Measurements from ENCODE around the gene CEPT1. TPM values are rescaled to one million over a fixed set of nuclear protein-coding genes. Genes with fewer than 3 reads are reported as not detected.

Gene CEPT1
- total and polyA plus RNA-seq, 2 experiments from 2014 or later = 22.3 to 51.7 TPM

DNA sequence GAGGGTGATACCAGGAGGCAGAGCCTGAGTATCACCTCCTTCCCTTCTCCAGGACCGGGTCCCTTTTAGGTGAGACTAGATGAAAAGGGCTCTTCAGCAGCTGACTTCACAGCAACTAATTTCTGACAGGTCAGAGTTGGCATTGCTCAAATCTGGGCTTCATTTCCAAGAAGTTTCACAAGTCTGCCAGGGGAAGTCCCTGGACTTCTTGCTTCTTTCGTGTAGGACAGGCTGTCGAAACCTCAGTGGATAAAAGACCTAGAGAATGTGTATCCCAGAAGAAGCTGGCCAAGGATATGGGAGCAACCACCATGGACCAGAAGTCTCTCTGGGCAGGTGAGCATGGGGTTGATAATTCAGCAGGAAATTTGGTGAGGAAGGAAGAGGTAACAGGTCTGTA, 87.4 kb downstream of the CEPT1 start, which contains the start of gene CHI3L2:
CHI3L2 (plus strand) TSS at position 280 of the 400 bp plus-strand sequence; CDS start at position 297, 17 bp downstream.
- H3K27ac ChIP-seq = peak within 1 kb of the TSS; percentile 63
- no peak for DNase-seq (ENCODE audit: low spot score)
- H2AFZ ChIP-seq = no peak within 1 kb of the TSS
- no peaks in the 10 kb centered on the region for H3K9me3 ChIP-seq (ENCODE audit: low read depth)
- H3K4me1 ChIP-seq (ENCODE audit: insufficient read depth) = peaks cover 15% of the 10 kb centered on the region
- no peaks in the 10 kb centered on the region for H3K9me2 ChIP-seq (replicated peaks; ENCODE audit: insufficient read depth)
- H3K4me3 ChIP-seq = no peak within 1 kb of the TSS
- no peak within 1 kb of the TSS for H3K4me2 ChIP-seq
- WGBS (ENCODE audit: low lambda C conversion rate, missing lambda C conversion rate) = 89% methylated on average over 3 of the region's 3 CpGs
- no peak for TF ChIP-seq EZH2phosphoT487 (IDR thresholded peaks at IDR 0.05; ENCODE audit: low read depth, severe bottlenecking, unreplicated experiment)
- TF ChIP-seq EZH2 (IDR thresholded peaks at IDR 0.05; ENCODE audit: borderline replicate concordance) = no peak
- TF ChIP-seq CTCF (IDR thresholded peaks at IDR 0.05; ENCODE audit: poor library complexity) = no peak
- H3K27me3 ChIP-seq = no peaks in the 10 kb centered on the region
- no peaks in the 10 kb centered on the region for H3K79me2 ChIP-seq
- no peaks in the 10 kb centered on the region for H3K36me3 ChIP-seq (replicated peaks; ENCODE audit: insufficient read depth, low read depth)
- no peaks in the 10 kb centered on the region for H4K20me1 ChIP-seq (ENCODE audit: insufficient read depth, poor library complexity, severe bottlenecking)

- peak; percentile 24 for DNase-seq (ENCODE audit: low spot score)
- Histone ChIP-seq H3K4me2 (no peak overlapping the region), H3K9me3 (ENCODE audit: low read depth) (no peaks in the 10 kb centered on the region), H3K4me1 (ENCODE audit: insufficient read depth) (peaks cover 9% of the 10 kb centered on the region), H3K4me3 (no peak overlapping the region), H3K9me2 (replicated peaks; ENCODE audit: insufficient read depth) (no peaks in the 10 kb centered on the region), H4K20me1 (ENCODE audit: insufficient read depth, poor library complexity, severe bottlenecking) (no peaks in the 10 kb centered on the region), H3K27me3 (no peaks in the 10 kb centered on the region), H3K27ac (peak overlapping the region; percentile 63), H2AFZ (no peak overlapping the region), H3K79me2 (no peaks in the 10 kb centered on the region), H3K36me3 (replicated peaks; ENCODE audit: insufficient read depth, low read depth) (no peaks in the 10 kb centered on the region)
- no peak for TF ChIP-seq EZH2phosphoT487 (IDR thresholded peaks at IDR 0.05; ENCODE audit: low read depth, severe bottlenecking, unreplicated experiment)
- no peak for TF ChIP-seq CTCF (IDR thresholded peaks at IDR 0.05; ENCODE audit: poor library complexity)
- TF ChIP-seq EZH2 (IDR thresholded peaks at IDR 0.05; ENCODE audit: borderline replicate concordance) = no peak
- 73% methylated on average over 6 of the region's 6 CpGs for WGBS (ENCODE audit: low lambda C conversion rate, missing lambda C conversion rate)
Measured at GRCh38 chr1:111227851-111228747, 88.1 kb downstream of the CEPT1 start.

DNA sequence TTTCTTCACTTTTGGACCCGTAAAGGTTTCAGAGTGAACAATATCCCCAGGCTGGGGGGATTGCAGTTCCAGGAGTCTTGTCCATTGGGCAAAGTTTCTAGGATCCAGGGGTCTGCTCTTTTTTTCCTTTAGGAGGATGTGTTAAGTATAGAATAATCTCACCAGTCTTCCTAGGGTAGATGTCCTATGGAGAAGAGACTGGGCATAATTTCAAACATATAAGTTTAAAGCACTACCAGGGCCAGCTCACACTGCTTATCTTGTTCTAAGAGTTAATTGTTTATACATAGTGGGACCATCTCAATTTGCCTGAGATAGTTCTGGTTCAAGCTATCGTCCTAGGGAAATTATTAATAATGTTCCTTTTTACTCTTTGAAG, 88.7 kb downstream of the CEPT1 start:
- Histone ChIP-seq H3K36me3 (replicated peaks; ENCODE audit: insufficient read depth, low read depth) (no peaks in the 10 kb centered on the region), H4K20me1 (ENCODE audit: insufficient read depth, poor library complexity, severe bottlenecking) (no peaks in the 10 kb centered on the region), H3K4me1 (ENCODE audit: insufficient read depth) (peaks cover 7% of the 10 kb centered on the region), H3K4me3 (no peak overlapping the region), H3K79me2 (no peaks in the 10 kb centered on the region), H3K27ac (peak overlapping the region; percentile 63), H3K9me2 (replicated peaks; ENCODE audit: insufficient read depth) (no peaks in the 10 kb centered on the region), H3K4me2 (no peak overlapping the region), H3K9me3 (ENCODE audit: low read depth) (no peaks in the 10 kb centered on the region), H3K27me3 (no peaks in the 10 kb centered on the region), H2AFZ (no peak overlapping the region)
- DNase-seq (ENCODE audit: low spot score) = no peak
- TF ChIP-seq EZH2phosphoT487 (IDR thresholded peaks at IDR 0.05; ENCODE audit: low read depth, severe bottlenecking, unreplicated experiment) (no peak), EZH2 (IDR thresholded peaks at IDR 0.05; ENCODE audit: borderline replicate concordance) (no peak), CTCF (IDR thresholded peaks at IDR 0.05; ENCODE audit: poor library complexity) (no peak)
- WGBS (ENCODE audit: low lambda C conversion rate, missing lambda C conversion rate) = 64% methylated on average over 2 of the region's 2 CpGs

Measured in hepatocyte (in vitro differentiated cells).